Activated CD4-positive, alpha-beta T cell treated with anti-CD3 and anti-CD28 coated beads for 24 hours (primary cell): ENCODE results near the gene IQCC.

Experiments
- DNase-seq, 2 donors: peaks; one replicate each; pipeline ENCODE4 v3.0.0-alpha.2; 2020; ENCODE audit warnings: low read depth in 2 of 2

IQCC gene

DNA sequence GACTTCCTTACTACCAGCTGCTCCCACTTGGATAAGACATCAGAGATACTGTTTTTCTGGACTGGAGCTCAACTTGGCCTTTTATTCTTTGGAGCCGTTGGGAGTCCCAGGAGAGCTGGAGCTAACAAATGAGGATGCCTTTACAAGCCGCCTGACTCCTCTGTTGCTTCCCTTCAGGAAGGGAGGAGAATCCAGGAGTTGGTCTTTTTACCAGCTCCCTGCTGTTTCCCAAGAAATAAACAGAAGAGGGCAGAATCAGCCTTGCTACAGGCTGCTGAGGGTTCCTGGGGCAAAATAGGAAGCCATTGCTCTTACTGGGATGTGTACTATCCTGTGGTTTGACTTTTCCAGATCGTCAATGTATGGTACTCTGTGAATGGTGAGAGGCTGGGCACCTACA, 18.2 kb downstream of the IQCC start:
- no peak for DNase-seq

DNA sequence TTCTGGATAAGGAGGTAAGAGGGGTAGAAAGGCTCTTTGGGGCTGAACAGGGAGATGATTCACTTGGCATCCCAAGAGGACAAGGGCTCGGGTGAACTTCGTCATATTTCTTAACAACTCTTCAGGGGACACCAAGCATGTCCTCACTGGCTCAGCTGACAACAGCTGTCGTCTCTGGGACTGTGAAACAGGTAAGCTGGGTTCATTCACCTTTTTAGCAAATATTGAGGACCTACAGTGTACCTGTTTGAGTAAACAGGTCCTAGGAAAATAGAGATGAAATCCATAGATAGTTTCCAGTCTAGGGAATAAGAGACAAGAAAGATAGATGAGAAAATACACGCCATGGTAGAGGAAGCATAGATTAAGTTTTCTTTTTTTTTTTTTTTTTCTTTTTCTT, 18.8 kb downstream of the IQCC start:
- no peak for DNase-seq

DNA sequence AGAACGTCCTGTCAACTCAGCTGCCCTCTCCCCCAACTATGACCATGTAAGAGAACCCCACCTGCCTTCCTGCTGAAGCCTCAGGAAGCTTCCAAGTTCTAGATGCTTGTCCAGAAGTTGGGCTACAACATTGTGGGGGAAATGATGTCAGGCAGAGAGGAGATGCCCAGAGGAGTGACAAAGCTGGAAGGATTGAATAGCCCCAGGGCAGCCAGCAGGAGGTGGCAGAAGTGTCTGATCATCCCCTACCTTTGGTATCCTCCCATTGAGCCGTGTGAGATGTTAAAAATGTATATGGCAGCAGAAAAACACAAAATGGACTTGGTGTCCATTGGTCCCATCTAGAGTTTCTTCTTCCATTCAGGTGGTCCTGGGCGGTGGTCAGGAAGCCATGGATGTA, 23.3 kb downstream of the IQCC start:
- DNase-seq: no peak

DNA sequence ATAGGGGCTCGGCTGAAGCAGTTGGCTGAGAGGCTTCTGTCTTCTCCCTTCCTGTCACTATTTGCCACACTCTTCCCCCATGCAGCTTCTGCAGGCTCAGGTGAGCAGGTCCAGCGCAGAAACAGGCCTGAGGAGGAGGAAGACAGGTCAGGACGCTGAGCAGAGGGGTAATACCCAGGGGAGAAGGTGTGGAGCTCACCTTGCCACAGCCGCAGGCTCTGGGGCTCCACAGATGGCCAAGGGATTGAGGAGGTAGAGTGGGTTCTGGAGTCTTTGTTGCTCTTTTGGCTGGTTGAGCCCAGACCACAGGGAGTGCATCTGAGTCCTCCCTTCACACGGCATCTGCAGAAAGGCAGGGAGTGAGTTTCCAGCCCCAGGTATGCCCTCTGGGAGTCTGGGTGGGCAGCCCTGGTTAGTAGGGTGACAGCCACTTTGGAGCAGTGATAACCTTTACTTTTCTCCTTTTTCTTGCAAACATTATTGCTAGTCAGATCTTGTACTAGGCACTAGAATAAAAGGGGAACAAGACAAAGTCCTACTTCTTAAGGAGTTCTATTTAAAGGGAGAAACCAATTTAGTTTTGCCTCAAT, 26.5 kb downstream of the IQCC start:
- DNase-seq: no peak

DNA sequence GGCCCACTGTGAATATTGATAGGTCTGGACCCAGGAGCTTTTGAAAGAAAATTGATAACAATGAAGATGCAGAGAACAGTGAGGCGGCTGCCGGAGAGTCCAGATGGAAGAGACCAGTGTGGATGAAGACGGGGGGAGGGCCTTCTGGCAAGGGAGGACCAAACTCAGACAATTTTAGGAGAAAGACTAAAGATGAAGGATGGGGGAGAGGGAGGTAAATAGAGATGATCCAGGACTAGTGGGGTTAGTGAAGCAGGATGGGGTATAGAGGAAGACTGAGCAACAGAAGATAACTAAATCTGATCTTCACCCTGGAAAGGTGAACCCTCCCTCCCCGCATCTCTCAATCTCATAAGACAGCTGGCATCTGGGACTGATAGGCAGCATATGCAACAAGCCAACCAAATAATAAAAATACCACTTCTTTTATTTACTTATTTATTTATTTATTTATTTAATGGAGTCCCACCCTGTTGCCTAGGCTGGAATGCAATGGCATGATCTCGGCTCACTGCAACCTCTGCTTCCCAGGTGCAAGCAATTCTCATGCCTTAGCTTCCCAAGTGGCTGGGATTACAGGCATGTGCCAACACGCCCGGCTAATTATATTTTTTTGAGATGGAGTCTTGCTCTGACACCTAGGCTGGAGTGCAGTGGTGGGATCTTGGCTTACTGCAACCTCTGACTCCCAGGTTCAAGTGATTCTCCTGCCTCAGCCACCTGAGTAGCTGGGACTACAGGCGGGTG, 27.3 kb downstream of the IQCC start:
- no peak for DNase-seq

DNA sequence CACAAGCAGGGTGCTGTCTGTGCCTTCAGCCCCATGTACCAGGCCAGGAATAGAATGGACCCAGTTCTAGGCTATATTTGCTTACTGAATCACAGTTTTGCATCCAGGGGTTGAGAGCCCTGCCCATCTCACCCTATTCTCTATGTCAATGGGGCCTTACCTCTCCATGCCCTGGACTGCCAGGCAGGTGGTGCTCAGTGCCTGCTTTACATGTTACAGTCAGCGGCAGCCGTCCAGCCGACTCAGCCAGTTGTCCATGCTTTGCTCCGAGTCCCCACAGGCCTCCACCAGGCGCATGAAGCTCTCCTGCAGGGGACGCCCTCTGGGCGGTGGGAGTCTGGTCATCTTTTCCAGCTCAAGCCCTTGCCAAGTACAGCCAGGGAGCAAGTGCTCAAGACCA, 29.3 kb downstream of the IQCC start:
- DNase-seq: no peak

DNA sequence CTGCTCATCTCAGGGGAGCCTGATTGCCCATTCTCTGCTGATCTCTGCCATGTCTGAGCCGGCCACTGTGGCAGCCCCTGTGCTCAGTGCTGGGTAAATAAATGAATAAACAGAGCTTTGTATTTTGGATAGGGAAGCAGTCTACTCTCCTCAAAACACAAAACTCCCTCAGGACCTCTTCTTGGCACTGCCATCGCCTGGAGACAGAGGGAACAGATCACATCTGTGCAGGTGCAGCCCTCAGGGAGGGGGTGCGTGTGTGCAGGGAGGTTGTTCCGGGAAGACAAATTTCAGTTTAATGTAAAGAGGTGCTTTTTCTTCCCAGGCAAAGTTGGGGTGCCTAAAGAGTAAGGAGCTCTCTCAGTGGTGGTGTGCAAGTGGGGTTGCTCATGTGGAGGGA, 33.9 kb downstream of the IQCC start:
- DNase-seq: no peak

DNA sequence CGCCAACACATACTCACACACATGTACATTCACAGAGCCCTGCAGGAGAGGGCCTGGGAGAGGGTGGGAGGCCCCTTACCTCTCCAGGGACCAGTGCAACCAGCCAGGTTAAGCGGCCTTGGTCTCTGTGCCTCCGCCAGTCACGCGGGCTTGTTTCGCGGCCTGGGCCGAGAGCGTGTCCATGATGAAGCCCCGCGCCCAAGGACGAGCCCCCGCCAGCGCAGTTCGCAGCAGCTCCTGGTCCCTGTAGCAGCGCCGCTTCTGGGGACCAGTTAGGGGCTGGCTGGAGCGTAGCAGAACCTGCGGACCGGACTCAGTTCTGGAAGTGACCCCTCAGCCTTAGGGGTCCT, 34.3 kb downstream of the IQCC start:
- no peak for DNase-seq

DNA sequence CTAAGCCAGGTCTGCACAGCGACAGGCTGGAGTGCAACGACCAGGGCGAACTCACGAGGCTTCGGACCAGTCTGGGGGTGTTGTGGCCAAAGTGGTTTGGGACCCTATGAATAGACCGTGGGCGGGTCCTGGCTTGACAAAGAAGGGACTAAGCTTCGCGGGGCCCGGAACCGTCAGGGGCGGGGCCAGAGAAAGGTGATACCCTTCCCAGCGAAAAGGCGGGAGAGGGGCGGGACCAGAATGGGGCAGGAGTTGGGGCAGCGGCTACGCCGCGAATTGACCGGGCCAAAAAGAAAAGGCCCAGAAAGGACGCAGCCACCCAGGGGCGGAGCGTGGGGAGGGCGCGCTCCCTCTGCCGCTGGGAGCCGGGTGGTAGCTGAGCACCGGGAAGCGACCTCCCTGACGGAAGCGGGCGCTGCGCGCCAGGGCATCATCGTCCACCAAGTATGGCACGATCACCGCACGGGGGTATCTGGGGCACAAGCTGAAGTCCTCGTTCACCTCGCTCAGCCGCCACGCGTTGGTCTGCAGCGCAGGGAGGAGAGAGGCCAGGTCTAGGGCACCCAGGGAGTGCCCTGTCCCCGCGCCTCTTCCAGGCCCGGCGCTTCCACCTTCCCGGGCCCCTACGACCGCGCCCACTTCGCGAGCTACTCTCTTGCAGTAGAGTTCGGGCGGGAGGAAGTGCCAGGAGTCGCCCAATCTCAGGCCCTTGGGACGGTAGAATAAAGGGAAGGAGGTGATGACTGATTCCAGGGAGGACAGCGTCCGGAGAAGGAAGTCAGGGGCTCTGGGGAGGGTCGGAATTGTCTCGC, 34.9 kb downstream of the IQCC start:
- no peak for DNase-seq

DNA sequence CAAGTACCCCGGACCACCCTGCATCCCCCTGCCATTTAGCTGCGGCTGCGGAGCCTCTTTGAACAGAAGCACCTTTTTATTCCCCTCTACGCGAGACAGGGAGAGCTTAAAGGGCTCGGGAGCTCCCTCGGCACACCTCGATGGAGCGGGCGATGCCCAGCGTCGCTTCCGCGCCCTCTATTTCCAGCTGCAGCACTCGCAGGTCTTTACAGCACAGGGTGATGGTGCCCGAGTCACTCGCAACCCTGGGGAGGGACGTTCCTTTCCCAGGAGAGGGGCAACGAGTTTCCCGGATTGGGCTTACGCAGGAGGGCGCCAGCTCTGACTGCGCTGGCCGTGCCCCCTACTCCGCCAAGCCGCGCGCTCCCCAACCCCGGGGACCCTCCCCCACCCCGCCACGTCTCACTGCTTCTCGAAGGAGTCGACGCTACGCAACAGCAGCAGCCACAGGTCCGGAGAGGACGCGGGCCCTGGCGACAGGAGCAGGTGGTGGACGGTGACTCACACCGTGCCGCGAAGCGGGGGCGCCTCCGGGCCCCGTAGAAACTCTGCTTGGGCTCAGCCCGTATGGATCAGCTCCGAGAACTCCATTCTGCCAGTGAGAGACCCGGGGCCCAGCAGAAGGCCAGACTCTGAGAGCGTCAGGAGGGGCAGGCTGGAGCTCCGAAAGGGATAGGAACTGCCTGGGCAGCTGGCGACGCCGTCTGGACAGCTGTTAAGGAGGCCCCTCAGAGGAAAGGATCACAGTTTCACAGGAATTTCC, 35.7 kb downstream of the IQCC start:
- no peak for DNase-seq

DNA sequence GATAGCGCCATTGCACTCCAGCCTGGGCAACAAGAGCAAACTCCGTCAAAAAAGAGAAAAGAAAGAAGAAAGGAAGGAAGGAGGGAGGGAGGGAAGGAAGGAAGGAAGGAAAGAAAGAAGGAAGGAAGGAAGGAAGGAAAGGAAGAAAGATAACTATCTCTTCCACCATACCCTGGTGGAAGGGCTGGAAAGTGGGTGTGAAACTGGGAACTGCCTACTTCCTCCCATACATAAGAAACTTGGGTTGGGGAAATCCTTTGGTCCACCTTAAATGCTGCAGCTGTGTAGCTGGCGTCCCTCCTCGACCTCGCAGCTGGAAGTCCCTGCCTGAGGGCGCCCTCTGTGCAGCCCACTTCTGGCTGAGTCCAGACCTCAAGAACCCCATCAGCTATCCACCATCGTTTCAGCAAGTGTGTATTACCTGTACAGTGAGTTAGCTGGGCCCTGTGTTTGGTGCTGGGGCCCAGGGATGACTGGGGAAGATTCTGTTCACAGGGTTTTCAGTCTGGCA, 36.9 kb downstream of the IQCC start:
- DNase-seq: no peak

DNA sequence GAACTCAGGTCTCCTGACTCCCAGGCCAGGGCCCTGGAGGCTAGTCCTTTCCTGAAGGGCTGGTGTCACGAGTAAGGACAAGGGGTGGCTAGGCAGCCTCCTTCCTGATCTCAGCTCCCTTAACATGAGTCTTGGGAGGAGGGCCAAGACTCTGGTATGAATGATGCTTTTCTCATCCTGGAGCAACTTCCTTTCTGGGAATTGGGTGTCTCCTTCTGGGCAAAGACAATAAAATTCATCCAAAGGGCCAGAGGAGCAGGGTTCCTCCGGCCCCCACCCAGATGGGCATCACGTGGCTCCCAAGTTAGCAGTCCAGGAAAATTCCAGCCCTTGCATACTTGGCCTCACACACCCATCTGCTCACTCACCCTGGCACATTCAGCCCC, 41.4 kb downstream of the IQCC start, which contains the start of gene FAM167B:
Gene FAM167B, plus strand, starts transcription at position 335 of the 386 bp plus-strand sequence. CDS start 200 bp downstream, outside the sequence.
- no peak for DNase-seq

DNA sequence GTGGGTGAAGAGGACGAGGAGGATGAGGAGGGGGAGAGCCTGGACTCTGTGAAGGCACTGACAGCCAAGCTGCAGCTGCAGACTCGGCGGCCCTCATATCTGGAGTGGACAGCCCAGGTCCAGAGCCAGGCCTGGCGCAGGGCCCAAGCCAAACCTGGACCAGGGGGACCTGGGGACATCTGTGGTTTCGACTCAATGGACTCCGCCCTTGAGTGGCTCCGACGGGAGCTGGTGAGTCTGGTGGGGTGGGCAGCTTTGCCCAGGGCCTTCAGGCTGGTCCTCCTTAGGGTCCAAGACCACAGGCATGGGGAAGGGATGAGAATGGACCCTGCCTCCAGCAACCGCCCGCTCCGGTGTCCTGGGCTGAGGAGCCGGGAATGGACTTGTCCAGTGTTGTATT, 42.0 kb downstream of the IQCC start:
- no peak for DNase-seq

DNA sequence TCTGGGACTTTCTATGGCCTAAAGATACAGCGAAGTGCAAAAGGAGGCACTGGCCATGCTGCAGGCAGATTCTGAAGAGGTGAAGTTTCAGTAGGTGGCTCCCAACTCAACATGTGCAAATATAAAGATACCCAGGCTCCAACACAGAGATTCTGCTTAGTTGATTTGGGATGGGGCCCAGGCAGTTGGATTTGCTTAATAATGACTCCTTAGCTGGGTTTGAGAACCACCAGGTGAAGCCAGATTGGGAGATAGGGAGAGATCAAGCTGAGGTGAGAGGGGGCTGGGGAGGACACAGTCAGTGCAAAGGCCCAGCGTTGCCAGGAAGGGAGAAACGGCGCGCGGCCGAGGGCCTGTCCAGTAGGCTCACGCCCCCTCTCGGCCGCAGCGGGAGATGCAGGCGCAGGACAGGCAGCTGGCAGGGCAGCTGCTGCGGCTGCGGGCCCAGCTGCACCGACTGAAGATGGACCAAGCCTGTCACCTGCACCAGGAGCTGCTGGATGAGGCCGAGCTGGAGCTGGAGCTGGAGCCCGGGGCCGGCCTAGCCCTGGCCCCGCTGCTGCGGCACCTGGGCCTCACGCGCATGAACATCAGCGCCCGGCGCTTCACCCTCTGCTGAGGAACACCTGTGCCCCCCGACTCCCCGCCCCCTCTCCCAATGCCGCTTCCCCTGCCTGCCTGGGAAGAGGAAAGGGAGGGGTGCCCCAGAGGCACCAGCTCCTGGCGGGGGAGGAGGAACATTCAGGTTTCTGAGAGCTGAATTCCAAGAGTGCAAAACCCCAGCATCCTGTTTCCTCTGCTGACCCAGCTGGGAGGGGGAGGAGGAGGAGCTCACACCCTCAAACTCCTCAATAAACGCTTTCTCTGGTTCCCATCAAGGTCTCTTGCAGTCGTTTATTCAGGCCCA, 42.8 kb downstream of the IQCC start:
- DNase-seq: peak; percentile 64 to 84

DNA sequence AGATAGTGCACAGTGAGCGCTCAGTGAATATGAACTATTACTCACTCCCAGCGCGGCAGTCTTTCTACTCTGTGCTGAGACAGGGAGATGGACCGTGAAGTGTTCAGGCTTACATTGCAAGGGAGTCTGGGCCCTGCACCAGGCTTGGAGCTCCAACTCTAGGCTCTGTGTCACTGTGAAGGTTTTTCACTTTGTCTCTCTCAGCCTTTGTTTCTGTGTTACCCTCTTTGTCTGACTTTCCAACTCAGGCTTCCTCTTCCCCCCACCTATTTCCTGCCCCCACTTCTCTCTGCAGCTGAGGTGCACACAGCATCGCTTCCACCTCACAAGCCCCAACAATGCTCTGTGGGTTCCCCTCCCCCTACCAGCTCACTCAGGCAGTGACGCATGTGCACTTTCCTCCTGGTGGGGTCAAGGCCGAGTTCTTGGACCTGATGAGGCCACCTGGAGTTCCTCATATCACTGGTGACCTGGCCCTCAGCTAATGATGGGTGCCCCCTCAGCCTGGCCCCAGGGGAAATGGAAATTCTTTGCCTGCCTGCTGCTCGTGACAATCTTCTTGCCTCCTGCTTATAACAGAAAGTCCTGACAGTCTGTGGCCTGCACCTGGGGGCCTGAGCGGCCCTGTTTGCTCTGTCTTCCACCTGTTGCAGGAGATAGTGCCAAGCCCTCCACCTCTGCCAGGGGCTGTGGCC, 44.5 kb downstream of the IQCC start:
- peak; percentile 60 to 63 for DNase-seq

DNA sequence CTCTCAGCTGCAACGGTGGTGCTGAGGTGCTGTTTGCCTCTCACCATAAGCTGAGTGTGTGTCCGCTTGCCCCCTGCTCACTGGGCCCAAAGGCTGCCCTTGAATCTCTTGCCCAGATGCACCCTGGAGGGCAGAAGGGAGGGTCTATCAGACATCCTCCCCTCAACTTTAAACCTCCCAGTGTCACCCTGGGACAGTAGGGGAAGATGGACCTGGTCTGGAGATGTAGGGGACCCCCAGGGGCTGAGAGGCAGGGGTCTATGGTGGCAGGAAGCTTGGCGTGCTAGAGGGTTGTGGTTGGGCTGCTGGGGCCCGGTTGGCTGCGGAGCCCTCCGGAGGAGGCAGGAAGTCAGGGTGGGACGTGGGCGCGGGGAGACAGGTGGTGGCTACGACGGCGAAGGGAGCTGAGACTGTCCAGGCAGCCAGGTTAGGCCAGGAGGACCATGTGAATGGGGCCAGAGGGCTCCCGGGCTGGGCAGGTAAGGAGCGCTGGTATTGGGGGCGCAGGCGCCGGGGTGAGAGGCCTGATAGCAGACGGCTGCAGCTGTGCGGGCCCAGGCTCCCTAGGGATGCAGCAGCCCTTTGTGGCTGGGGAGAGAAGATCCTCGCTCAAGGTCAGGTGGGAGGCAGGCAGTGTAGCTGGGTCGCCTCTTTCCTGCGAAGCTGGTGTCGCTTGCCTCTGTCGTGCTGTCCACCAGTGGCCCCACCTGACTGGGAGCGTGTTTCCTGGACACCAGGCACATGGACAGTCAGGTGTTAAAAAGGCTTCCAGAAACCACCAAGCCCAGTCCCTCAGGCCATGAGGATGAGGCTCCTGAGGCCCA, 45.6 kb downstream of the IQCC start, which contains the start of gene LCK:
Gene LCK, plus strand, starts transcription at position 373 of the 824 bp plus-strand sequence. CDS start 23,065 bp downstream, outside the sequence.
- DNase-seq: peak; percentile 50 to 56

DNA sequence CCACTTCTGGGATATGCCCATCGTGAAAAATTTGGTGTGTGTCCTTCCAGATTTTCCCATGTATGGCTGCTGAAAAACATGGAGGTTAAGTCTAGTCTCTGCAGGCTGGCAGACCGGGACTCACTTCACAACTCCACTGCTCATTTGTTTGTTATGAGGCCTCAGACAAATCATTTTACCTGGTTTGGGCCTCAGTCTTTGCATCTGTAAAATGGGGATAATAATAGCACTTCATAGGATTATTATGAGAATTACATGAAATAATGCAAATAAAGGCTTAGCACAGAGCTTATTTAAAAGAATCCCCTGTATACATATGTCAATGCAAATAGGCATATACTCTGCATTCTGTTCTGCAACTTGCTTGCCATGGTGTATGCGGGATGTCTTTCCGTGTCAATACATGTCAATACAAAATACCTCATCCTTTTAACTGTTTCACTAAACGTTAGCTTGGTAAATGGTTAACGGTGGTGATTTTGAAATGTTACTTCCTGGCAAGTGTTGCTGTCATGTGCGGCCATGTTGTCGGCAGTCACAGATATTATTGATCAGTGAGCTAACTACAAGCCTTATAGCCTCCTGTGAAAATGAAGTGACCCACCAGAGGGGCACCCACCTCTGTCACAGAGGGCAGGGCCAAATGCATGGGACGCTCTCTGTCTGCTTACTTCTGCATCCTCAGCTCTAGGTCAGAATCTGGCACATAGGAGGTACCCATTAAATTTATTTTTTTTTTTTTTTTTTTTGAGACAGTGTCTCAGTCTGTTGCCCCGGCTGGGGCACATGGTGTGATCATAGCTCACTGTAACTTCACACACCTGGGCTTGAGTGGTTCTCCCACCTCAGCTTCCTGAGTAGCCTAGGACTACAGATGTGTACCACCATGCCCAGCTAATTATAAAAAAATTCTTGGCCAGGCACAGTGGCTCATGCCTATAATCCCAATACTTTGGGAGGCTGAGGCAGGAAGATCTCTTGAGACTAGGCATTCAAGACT, 49.9 kb downstream of the IQCC start:
- no peak for DNase-seq
